Omental fat pad (tissue), 4 donors: ENCODE measurements around the gene FDXACB1. TPM values are rescaled to one million over a fixed set of nuclear protein-coding genes. Genes with fewer than 3 reads are reported as not detected.

Experiments used
- ATAC-seq: fragments of 150-250 bp; one replicate; pipeline ENCODE4 v1.9.1; 2016; ENCODE audit warnings: mild to moderate bottlenecking, moderate library complexity; ENCODE audit not compliant: low FRiP score
- DNase-seq: peaks from one replicate; pipeline ENCODE4 v3.0.0-alpha.2; 2019; ENCODE audit warnings: low spot score
- CTCF ChIP-seq, 3 donors: fragments of 450-650 bp; IDR thresholded peaks; one replicate each; pipeline ENCODE4 v1.5.1; 2016 to 2017; ENCODE audit warnings: antibody characterized with exemption in 3 of 3, mild to moderate bottlenecking in 3 of 3, moderate library complexity in 2 of 3
- total RNA-seq, 4 donors: library from RNA; depleted of rRNA; stranded (reverse); fragments of >200 nt; gene quantifications; one replicate each; pipeline ENCODE4 v1.1.0, GENCODE V29; 2016

Gene FDXACB1
- total RNA-seq, 4 donors from 2014 or later, result 1.1 to 2.7 (median 1.6) TPM

GRCh38 chr11:111855506-111855905 lies 23.5 kb downstream of the FDXACB1 start:
- no peak for ATAC-seq
- DNase-seq, result no peak
- no peak for TF ChIP-seq CTCF (IDR thresholded peaks at IDR 0.05)

GRCh38 chr11:111852103-111852502 lies 26.9 kb downstream of the FDXACB1 start:
- no peak for TF ChIP-seq CTCF (IDR thresholded peaks at IDR 0.05)
- no peak for DNase-seq
- no peak for ATAC-seq

- DNase-seq, result no peak
- no peak for ATAC-seq
- no peak for TF ChIP-seq CTCF (IDR thresholded peaks at IDR 0.05)
Observed at GRCh38 chr11:111851636-111852035, 27.3 kb downstream of the FDXACB1 start.

GRCh38 chr11:111851067-111851466 lies 27.9 kb downstream of the FDXACB1 start:
- TF ChIP-seq CTCF (IDR thresholded peaks at IDR 0.05), result no peak
- no peak for DNase-seq
- no peak for ATAC-seq

GRCh38 chr11:111849631-111850030 lies 29.3 kb downstream of the FDXACB1 start:
- ATAC-seq (no peak), DNase-seq (no peak)
- no peak for TF ChIP-seq CTCF (IDR thresholded peaks at IDR 0.05)

GRCh38 chr11:111846636-111847035 lies 32.3 kb downstream of the FDXACB1 start:
- ATAC-seq (peak; percentile 88), DNase-seq (no peak)
- TF ChIP-seq CTCF (IDR thresholded peaks at IDR 0.05), result no peak

GRCh38 chr11:111846063-111846462 lies 32.9 kb downstream of the FDXACB1 start:
- no peak for TF ChIP-seq CTCF (IDR thresholded peaks at IDR 0.05)
- ATAC-seq (peak; percentile 63), DNase-seq (no peak)
